Peyer's patch (tissue), 4 donors: Measurements from ENCODE around the gene SLC35E1. TPM values are rescaled to one million over a fixed set of nuclear protein-coding genes. Genes with fewer than 3 reads are reported as not detected.

Experiments used
- DNase-seq, 3 donors: peaks; one replicate each; pipeline ENCODE4 v3.0.0-alpha.2; 2017 to 2019
- H3K27ac ChIP-seq, 4 donors: fragments of 200-600 bp; sonication (generic); one replicate each; pipeline ENCODE4 v1.5.1; 2016 to 2019
- H3K27me3 ChIP-seq, 2 donors: fragments of 200-600 bp; sonication (generic); one replicate each; pipeline ENCODE4 v1.5.1; 2019
- H3K36me3 ChIP-seq, 3 donors: fragments of 200-600 bp; sonication (generic); one replicate each; pipeline ENCODE4 v1.5.1; 2016 to 2019
- H3K4me1 ChIP-seq, 4 donors: fragments of 200-600 bp; sonication (generic); one replicate each; pipeline ENCODE4 v1.5.1; 2016 to 2019
- H3K4me3 ChIP-seq, 4 donors: fragments of 200-600 bp; sonication (generic); 1 replicate in 3 of 4; 2 replicates in 1 of 4; pipeline ENCODE4 v1.5.1; 2016 to 2019; ENCODE audit warnings: mild to moderate bottlenecking in 1 of 4
- H3K9me3 ChIP-seq, 4 donors: fragments of 200-600 bp; sonication (generic); one replicate each; pipeline ENCODE4 v1.5.1; 2016 to 2019; ENCODE audit warnings: mild to moderate bottlenecking in 1 of 4
- POLR2A ChIP-seq, 2 donors: fragments of 450-650 bp; IDR thresholded peaks; one replicate each; pipeline ENCODE4 v1.5.1; 2017; ENCODE audit warnings: antibody characterized with exemption in 2 of 2, mild to moderate bottlenecking in 2 of 2, moderate library complexity in 2 of 2
- total RNA-seq, 4 donors: library from RNA; depleted of rRNA; stranded (reverse); fragments of >200 nt; gene quantifications; one replicate each; pipeline ENCODE4 v1.1.0, GENCODE V29; 2016
- TF ChIP-seq, protein P1 (sequence below), 6 experiments: fragments of 450-650 bp in 4 of 6; fragments of 200-600 bp in 2 of 6; sonication (generic) in 1 of 6; IDR thresholded peaks; one replicate each; pipeline ENCODE4 v1.5.1; 2017 to 2019; ENCODE audit warnings: antibody characterized with exemption in 6 of 6, mild to moderate bottlenecking in 3 of 6, moderate library complexity in 1 of 6

Gene SLC35E1
- total RNA-seq, 4 donors from 2014 or later: 23.9 to 62.0 (median 41.9) TPM

DNA sequence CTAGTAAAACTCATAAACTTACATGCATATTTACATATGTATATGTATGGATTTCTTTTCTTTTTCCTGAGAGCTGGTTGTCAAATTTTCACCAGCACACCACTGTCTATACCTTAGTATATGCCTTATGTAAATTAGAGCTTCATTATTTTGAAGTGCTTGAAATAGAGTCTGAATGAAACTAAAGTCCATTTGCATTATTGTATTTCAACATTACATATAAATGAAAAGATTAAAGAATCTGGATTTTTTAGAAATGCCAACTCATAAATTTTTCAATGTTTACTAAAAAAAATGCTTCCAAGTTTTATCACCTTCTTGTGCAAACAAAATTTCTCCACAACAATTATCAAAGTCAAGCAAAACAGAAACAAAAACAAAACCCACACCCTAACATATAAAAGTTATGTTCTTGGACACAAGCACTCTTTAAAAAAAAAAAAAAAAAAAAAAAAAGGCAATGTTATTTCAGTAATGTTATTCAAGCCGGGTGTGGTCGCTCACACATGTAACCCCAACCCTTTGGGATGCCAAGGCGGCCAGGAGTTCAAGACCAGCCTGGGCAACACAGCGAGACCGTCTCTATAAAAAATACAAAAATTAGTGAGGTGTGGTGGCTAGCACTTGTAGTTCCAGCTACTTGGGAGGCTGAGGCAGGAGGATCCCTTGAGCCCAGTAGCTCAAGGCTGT, 37.4 kb upstream of the SLC35E1 start:
- Histone ChIP-seq H3K27ac (no peak overlapping the region), H3K4me3 (no peak overlapping the region), H3K9me3 (no peaks in the 10 kb centered on the region), H3K27me3 (no peaks in the 10 kb centered on the region), H3K4me1 (peaks cover 0 to 30% (median 7%) of the 10 kb centered on the region in 4 donors), H3K36me3 (no peaks in the 10 kb centered on the region)
- TF ChIP-seq, protein P1, sequence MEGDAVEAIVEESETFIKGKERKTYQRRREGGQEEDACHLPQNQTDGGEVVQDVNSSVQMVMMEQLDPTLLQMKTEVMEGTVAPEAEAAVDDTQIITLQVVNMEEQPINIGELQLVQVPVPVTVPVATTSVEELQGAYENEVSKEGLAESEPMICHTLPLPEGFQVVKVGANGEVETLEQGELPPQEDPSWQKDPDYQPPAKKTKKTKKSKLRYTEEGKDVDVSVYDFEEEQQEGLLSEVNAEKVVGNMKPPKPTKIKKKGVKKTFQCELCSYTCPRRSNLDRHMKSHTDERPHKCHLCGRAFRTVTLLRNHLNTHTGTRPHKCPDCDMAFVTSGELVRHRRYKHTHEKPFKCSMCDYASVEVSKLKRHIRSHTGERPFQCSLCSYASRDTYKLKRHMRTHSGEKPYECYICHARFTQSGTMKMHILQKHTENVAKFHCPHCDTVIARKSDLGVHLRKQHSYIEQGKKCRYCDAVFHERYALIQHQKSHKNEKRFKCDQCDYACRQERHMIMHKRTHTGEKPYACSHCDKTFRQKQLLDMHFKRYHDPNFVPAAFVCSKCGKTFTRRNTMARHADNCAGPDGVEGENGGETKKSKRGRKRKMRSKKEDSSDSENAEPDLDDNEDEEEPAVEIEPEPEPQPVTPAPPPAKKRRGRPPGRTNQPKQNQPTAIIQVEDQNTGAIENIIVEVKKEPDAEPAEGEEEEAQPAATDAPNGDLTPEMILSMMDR (IDR thresholded peaks at IDR 0.05): no peak
- TF ChIP-seq POLR2A (IDR thresholded peaks at IDR 0.05): no peak
- DNase-seq: no peak

DNA sequence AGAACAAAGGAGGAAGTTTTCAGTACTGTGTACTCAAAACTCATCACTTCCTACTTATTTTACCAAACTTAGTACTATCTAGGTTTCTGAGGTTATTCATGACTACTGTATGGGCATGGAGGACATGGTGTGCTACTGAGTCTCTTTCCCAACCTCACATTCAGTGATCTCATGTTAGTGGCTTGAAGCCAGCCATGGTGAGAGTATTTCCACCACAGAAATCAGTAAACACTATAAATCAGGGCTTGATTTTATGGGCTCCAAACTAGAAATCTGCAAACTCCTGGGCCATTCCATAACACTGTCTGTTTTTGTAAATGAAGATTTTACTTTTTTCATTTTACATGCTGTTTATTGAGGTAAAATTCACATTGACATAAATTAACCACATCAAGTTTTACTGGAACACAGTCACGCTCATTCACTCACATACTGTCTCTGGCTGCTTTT, 36.1 kb upstream of the SLC35E1 start:
- Histone ChIP-seq H3K27ac (peak overlapping the region; percentile 65 to 85 (median 78)), H3K9me3 (no peaks in the 10 kb centered on the region), H3K4me3 (no peak overlapping the region), H3K27me3 (no peaks in the 10 kb centered on the region), H3K4me1 (peaks cover 0 to 30% (median 7%) of the 10 kb centered on the region in 4 donors), H3K36me3 (no peaks in the 10 kb centered on the region)
- peak in 1 of 3 donors; percentile 66 for DNase-seq
- TF ChIP-seq POLR2A (IDR thresholded peaks at IDR 0.05): no peak
- TF ChIP-seq, protein P1 (IDR thresholded peaks at IDR 0.05): no peak

DNA sequence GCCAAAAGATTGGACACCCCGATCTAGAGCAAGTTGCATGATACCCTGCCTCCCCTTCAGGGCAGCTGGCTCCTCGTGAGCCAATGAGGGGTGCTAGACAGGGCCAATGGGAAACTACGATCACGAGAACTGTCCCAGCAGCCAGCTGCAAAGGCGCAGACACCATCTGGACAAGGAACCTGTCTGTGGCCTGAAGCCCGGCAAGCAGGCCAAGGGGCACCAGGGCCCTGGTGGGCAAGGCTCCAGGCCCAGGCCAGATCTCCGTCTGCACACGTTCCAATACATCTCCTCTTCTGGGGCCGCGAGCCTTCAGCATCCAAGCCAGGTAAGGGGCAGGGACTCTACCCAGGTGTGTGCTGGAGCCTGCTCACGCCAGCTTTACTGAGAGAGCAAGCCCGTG, 35.6 kb upstream of the SLC35E1 start:
- Histone ChIP-seq H3K9me3 (no peaks in the 10 kb centered on the region), H3K4me3 (no peak overlapping the region), H3K27ac (peak overlapping the region; percentile 65 to 85 (median 78)), H3K4me1 (peaks cover 0 to 30% (median 7%) of the 10 kb centered on the region in 4 donors), H3K36me3 (no peaks in the 10 kb centered on the region), H3K27me3 (no peaks in the 10 kb centered on the region)
- TF ChIP-seq POLR2A (IDR thresholded peaks at IDR 0.05): no peak
- TF ChIP-seq, protein P1 (IDR thresholded peaks at IDR 0.05): no peak
- no peak for DNase-seq

GRCh38 chr19:16605553-16605994, 33.4 kb upstream of the SLC35E1 start:
- Histone ChIP-seq H3K27ac (peak overlapping the region in 2 of 4 donors; percentile 0 to 31), H3K4me1 (peaks cover 0 to 25% (median 7%) of the 10 kb centered on the region in 4 donors), H3K36me3 (no peaks in the 10 kb centered on the region), H3K9me3 (no peaks in the 10 kb centered on the region), H3K4me3 (no peak overlapping the region), H3K27me3 (no peaks in the 10 kb centered on the region)
- DNase-seq: no peak
- TF ChIP-seq, protein P1 (IDR thresholded peaks at IDR 0.05): no peak
- TF ChIP-seq POLR2A (IDR thresholded peaks at IDR 0.05): no peak

DNA sequence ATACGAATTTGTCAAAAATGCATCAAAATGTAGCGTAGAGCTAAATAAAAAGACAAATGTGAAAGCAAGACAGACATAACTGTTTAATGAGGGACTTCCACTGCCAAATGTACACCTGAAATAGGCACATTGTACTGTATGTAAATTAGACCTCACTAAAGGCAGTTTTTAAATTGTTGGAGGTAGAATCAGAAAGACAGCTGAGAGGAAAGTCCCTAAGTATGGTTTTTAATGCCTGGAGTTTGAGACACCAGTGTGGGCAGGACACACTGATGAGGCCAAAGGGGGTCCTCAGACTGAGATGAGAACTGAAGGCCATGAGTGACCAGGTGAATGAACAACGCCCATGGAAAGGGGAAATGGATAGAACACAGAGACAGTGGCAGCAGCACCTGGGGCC, 32.9 kb upstream of the SLC35E1 start:
- TF ChIP-seq, protein P1 (IDR thresholded peaks at IDR 0.05): no peak
- no peak for TF ChIP-seq POLR2A (IDR thresholded peaks at IDR 0.05)
- no peak for DNase-seq
- Histone ChIP-seq H3K4me3 (no peak overlapping the region), H3K27me3 (no peaks in the 10 kb centered on the region), H3K9me3 (no peaks in the 10 kb centered on the region), H3K36me3 (no peaks in the 10 kb centered on the region), H3K27ac (no peak overlapping the region), H3K4me1 (peaks cover 0 to 25% (median 6%) of the 10 kb centered on the region in 4 donors)
